ENCODE measurements around the gene DSP.

DNA sequence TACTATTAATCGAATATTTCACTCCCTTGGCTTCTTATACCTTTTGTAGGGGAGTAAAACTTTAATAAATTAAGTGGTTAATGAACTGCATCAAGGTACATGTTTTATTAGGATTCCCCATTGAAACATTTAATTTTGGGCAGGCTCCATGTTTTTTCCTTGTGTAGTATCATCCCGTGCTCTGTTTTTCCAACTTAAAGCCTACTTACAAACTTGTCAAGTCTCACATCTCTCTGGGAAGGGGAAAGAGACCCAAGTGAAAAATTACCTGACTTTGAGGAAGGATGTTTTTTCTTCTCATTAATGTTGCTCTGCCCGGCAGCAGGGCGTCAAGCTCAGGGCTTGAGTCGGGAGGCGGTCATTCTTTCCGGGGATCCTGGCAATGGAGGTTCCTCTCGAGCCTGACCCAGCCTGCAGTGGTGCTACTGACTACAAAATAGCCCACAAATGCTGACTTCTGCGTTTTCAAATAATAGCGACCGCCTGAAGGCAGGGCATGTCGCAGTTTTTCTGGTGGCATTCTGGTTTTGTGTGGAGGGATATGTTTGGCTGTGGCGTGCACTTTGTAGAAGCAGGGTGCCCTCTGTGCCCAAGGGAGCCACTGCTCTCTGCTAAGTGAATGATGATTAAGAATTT, 2.4 kb downstream of the DSP start:
- TF ChIP-seq, protein P1, sequence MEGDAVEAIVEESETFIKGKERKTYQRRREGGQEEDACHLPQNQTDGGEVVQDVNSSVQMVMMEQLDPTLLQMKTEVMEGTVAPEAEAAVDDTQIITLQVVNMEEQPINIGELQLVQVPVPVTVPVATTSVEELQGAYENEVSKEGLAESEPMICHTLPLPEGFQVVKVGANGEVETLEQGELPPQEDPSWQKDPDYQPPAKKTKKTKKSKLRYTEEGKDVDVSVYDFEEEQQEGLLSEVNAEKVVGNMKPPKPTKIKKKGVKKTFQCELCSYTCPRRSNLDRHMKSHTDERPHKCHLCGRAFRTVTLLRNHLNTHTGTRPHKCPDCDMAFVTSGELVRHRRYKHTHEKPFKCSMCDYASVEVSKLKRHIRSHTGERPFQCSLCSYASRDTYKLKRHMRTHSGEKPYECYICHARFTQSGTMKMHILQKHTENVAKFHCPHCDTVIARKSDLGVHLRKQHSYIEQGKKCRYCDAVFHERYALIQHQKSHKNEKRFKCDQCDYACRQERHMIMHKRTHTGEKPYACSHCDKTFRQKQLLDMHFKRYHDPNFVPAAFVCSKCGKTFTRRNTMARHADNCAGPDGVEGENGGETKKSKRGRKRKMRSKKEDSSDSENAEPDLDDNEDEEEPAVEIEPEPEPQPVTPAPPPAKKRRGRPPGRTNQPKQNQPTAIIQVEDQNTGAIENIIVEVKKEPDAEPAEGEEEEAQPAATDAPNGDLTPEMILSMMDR (IDR thresholded peaks at IDR 0.05), result no peak
- peak in 1 of 2 donors; percentile 23 for TF ChIP-seq POLR2A (IDR thresholded peaks at IDR 0.05)
